ENCODE measurements around the gene MZT1. TPM values are rescaled to one million over a fixed set of nuclear protein-coding genes. Genes with fewer than 3 reads are reported as not detected.

Gene MZT1
- total and polyA plus RNA-seq, 12 donors, result 4.9 to 11.3 (median 8.2) TPM

GRCh38 chr13:72760189-72760588, 32.8 kb upstream of the MZT1 start:
- intact Hi-C loops (cut with DNase I), result no loop called here
- Histone ChIP-seq H3K27me3 (no peaks in the 10 kb centered on the region), H3K9me3 (replicated peaks in 1 of 3) (no peaks in the 10 kb centered on the region), H3K4me3 (no peak overlapping the region), H3K4me1 (replicated peaks in 1 of 2) (no peaks in the 10 kb centered on the region), H3K36me3 (replicated peaks in 1 of 2) (peaks cover 0 to 93% of the 10 kb centered on the region in 2 donors), H3K27ac (no peak overlapping the region)
- WGBS, 4 donors, result 91 to 97% (median 97%) methylated on average over 3 of the region's 3 CpGs
- no peak for TF ChIP-seq CTCF (IDR thresholded peaks at IDR 0.05)
- no peak for TF ChIP-seq POLR2A (IDR thresholded peaks at IDR 0.05)
- DNase-seq, result no peak

GRCh38 chr13:72757792-72758535, 30.5 kb upstream of the MZT1 start:
- Histone ChIP-seq H3K27me3 (no peaks in the 10 kb centered on the region), H3K4me1 (replicated peaks in 1 of 2) (no peaks in the 10 kb centered on the region), H3K4me3 (no peak overlapping the region), H3K27ac (no peak overlapping the region), H3K36me3 (replicated peaks in 1 of 2) (peaks cover 0 to 88% of the 10 kb centered on the region in 2 donors), H3K9me3 (replicated peaks in 1 of 3) (no peaks in the 10 kb centered on the region)
- intact Hi-C loops (cut with DNase I), result no loop called here
- WGBS, 4 donors, result 73 to 75% (median 74%) methylated on average over 4 of the region's 4 CpGs
- DNase-seq, result no peak
- TF ChIP-seq CTCF (IDR thresholded peaks at IDR 0.05) (no peak), POLR2A (IDR thresholded peaks at IDR 0.05) (no peak)

DNA sequence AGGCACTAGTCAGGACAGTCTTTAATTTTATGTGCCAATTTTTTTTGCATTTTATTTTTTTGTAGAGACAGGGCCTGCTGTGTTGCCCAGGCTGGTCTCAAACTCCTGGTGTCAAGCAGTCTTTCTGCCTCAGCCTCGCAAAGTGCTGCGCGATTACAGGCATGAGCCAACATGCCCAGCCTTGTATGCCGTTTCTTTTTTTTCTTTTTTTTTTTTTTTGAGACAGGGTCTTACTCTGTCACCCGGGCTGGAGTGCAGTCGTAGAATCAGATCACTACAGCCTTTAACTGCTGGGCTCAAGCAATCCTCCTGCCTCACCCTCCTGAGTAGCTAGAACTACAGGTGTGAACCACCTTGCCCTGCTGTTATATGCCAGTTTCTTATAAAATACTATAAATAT, 26.7 kb upstream of the MZT1 start:
- WGBS, 4 donors, result 89 to 98% (median 90%) methylated on average over 6 of the region's 6 CpGs
- Histone ChIP-seq H3K36me3 (replicated peaks in 1 of 2) (peaks cover 0 to 50% of the 10 kb centered on the region in 2 donors), H3K27ac (no peak overlapping the region), H3K4me1 (replicated peaks in 1 of 2) (no peaks in the 10 kb centered on the region), H3K27me3 (no peaks in the 10 kb centered on the region), H3K4me3 (no peak overlapping the region), H3K9me3 (replicated peaks in 1 of 3) (no peaks in the 10 kb centered on the region)
- TF ChIP-seq CTCF (IDR thresholded peaks at IDR 0.05) (no peak), POLR2A (IDR thresholded peaks at IDR 0.05) (no peak)
- no peak for DNase-seq
- intact Hi-C loops (cut with DNase I), result no loop called here

- H3K4me3 ChIP-seq, result no peak overlapping the region
- no peak overlapping the region for H3K27ac ChIP-seq
- intact Hi-C loops (cut with DNase I), result no loop called here
- no peak for DNase-seq
- H3K27me3 ChIP-seq, result no peaks in the 10 kb centered on the region
- H3K9me3 ChIP-seq (replicated peaks in 1 of 3), result no peaks in the 10 kb centered on the region
- no peaks in the 10 kb centered on the region for H3K4me1 ChIP-seq (replicated peaks in 1 of 2)
- peaks cover 0 to 44% of the 10 kb centered on the region in 2 donors for H3K36me3 ChIP-seq (replicated peaks in 1 of 2)
- TF ChIP-seq CTCF (IDR thresholded peaks at IDR 0.05) (no peak), POLR2A (IDR thresholded peaks at IDR 0.05) (no peak)
Observed at GRCh38 chr13:72751220-72751619, 23.8 kb upstream of the MZT1 start.
